ENCODE measurements around the gene CTCF.

GRCh38 chr16:67657017-67657608, 94.8 kb downstream of the CTCF start:
- no peak for TF ChIP-seq EZH2 (IDR thresholded peaks at IDR 0.05; ENCODE audit: low read length, missing control alignments)
- no peak for TF ChIP-seq CTCF (conservative IDR thresholded peaks at IDR 0.05 in 1 of 2, IDR thresholded peaks at IDR 0.05 in 1 of 2; ENCODE audit: low read depth in 1 of 2, low read length in 2 of 2)
